Right hindlimb (tissue), 1 donor: ENCODE data around the gene NT5DC2.

Experiments
- DNase-seq: peaks from one replicate; pipeline ENCODE4 v3.0.0-alpha.2; 2018

NT5DC2 gene

DNA sequence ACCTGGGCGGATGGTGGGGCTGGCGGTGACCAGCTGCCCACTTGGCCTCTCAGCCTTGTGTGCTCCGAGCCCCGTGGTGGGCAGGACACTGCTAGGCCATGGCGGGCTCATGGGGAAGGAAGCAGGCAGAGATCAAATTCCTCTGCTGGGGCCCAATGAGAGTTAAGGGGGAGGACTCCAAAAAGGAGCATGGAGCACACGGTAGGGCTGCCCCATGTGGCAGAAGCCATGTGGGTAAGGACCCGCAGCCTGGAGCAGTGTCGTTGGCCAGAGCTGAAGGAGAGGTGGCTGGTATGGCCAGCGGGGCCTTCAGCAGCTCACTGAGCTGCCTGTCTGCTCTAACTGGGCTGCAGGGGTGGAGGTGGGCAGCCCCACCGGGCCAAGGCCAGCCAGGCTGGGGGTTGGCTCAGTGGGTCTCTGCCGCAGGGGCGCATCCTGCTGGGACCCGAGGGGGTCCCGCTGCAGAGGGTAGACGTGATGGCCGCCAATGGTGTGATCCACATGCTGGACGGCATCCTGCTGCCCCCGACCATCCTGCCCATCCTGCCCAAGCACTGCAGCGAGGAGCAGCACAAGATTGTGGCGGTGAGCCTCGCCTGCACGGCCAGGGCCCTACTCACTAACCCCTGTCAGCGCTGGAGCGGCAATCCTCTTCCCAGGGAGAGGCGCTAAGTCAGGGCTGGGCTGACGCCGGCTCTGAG is 27.2 kb downstream of the NT5DC2 start:
- DNase-seq, result no peak

DNA sequence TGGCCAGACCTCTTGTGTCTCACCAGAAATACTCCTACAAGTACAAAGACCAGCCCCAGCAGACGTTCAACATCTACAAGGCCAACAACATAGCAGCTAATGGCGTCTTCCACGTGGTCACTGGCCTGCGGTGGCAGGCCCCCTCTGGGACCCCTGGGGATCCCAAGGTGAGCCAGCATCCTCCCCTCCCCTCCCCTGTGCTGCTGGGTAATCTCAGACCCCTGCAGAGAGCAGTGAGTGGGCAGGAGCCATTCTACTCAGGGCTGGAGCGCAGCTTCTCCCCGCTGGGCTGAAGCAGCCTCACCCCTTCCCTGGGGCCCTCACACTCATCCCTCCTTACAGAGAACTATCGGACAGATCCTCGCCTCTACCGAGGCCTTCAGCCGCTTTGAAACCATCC is 28.7 kb downstream of the NT5DC2 start:
- DNase-seq, result no peak

DNA sequence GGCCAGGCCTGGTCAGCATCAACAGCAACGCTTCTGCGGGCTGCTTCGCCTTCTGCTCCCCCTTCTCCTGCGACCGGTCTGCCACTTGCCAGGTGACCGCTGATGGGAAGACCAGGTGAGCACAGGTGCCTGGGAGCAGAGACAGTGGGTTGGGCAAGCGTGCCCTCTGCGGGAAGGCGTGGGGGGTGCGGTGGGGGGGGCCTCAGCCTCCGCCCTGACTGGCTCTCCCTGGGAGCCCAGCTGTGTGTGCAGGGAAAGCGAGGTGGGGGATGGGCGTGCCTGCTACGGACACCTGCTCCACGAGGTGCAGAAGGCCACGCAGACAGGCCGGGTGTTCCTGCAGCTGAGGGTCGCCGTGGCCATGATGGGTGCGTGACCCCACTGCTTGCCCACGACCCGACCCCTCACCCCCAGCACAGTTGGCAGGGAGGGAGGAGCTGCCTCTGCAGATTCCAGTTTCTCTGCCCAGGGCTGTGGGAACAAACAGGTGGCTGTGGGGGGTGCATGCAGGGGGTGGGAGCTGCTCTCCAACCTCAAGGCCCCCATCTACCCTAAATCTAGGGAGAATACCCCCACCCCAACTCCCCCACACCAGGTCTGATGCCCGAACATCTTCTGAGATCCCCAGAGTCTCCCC is 29.8 kb downstream of the NT5DC2 start:
- DNase-seq, result no peak

GRCh38 chr3:52502808-52503350 is 30.8 kb downstream of the NT5DC2 start:
- DNase-seq, result no peak

- no peak for DNase-seq
Measured at GRCh38 chr3:52502001-52502400, 31.7 kb downstream of the NT5DC2 start.

- no peak for DNase-seq
Measured at GRCh38 chr3:52501046-52501445, 32.6 kb downstream of the NT5DC2 start.

- DNase-seq, result peak; percentile 52
Measured at GRCh38 chr3:52498137-52499054, 35.3 kb downstream of the NT5DC2 start.

DNA sequence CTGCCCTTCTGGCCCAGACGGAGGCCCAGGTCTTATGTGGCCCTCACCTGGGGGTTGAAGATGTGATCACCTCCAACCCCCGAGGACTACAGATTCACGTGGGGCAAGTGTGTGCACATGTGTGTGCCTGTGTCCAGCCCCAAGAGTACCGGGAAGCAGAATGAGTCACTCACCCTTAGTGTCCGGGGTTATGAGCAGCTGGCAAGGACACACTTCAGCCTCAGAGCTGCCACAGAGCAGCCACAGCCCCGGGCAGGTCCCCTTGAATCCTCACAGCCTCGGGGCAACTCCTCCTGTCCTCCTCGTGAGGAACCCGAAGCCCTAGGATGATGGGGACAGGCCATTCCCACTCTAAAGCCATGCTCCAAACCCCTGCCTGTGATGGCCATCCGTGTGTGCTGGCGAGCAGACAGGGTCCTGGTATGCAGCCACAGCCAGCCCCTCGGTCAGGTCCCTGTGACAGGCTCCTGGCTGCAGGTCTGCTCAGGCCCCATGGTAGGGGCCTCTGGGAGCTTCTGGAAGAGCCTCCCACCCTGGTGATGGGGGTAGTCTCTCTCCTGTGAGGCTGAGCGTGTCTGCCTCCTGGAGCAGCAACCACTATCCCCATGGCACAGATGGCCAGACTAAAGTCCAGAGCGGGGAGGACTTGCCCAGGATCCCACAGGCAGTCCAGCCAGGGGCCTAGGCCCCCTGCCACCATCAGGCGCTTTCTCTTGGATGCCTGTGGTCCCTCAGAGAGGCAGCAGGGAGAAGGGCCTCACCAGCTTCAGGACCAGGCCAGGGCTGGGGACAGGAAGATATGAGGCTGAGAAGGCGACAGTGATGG is 37.7 kb downstream of the NT5DC2 start:
- DNase-seq, result no peak

GRCh38 chr3:52494886-52495495 is 38.7 kb downstream of the NT5DC2 start, which contains the start of gene STAB1:
STAB1 (plus strand) TSS chr3:52495338; CDS start chr3:52495414, 76 bp downstream.
- no peak for DNase-seq

DNA sequence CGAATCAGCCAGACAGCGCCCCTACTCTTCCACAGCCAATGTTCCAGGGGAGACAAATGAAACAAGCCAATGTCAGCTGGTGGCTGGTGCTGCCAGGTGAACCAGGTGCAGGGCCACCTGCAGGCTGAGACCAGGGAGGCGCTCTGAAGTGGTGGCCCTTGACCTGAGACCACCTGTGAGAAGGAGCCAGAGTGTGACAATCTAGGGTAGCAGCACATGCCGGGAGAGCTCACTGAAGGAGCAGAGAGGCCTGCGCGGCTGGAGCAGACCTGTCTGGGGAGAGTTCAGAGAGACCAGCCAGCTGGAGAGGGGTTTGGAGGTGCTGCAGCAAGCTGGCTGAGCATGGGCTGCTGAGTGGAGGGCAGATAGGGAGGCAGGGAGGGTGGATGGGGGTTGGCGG is 39.2 kb downstream of the NT5DC2 start:
- DNase-seq, result no peak

GRCh38 chr3:52493232-52494017 is 40.2 kb downstream of the NT5DC2 start:
- DNase-seq, result no peak

DNA sequence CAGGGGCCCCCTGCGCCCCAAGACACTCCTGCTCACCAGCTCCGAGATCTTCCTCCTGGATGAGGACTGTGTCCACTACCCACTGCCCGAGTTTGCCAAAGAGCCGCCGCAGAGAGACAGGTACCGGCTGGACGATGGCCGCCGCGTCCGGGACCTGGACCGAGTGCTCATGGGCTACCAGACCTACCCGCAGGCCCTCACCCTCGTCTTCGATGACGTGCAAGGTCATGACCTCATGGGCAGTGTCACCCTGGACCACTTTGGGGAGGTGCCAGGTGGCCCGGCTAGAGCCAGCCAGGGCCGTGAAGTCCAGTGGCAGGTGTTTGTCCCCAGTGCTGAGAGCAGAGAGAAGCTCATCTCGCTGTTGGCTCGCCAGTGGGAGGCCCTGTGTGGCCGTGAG is 41.6 kb downstream of the NT5DC2 start:
- DNase-seq, result no peak

- no peak for DNase-seq
Measured at GRCh38 chr3:52490939-52491526, 42.6 kb downstream of the NT5DC2 start.

- DNase-seq, result no peak
Measured at GRCh38 chr3:52490035-52490938, 43.4 kb downstream of the NT5DC2 start.

DNA sequence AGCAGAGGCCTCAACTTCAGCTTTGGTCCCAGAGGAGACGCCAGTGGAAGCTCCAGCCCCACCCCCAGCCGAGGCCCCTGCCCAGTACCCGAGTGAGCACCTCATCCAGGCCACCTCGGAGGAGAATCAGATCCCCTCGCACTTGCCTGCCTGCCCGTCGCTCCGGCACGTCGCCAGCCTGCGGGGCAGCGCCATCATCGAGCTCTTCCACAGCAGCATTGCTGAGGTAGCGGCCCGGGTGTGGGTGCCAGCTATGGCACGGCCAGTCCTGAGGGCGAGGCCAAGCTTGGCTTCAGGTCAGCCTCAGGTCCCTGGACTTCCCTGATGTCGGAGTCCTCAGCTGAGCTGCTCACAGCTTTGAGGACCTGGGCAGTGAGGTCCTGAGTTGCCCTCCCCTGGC is 44.2 kb downstream of the NT5DC2 start:
- no peak for DNase-seq

DNA sequence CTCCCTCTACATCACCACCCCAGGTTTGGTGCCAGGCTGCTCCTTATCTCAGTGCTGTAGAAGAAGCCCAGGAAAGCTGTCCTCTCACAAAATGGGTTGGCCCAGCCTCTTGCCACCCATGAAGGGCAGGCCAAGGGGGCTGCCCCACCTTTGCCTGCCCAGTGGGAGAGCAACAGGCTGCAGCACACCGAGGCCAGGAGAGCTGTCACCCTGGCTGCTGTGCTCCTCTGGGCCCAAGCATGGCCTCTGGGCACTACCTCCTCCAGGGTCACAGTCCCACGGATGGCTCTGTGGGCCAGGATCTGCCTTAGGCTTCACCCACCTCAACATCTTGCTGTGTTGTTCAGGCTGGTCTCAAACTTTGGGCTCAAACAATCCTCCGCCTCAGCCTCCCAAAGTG is 44.9 kb downstream of the NT5DC2 start:
- no peak for DNase-seq

GRCh38 chr3:52487788-52488691 is 45.6 kb downstream of the NT5DC2 start:
- DNase-seq, result no peak

DNA sequence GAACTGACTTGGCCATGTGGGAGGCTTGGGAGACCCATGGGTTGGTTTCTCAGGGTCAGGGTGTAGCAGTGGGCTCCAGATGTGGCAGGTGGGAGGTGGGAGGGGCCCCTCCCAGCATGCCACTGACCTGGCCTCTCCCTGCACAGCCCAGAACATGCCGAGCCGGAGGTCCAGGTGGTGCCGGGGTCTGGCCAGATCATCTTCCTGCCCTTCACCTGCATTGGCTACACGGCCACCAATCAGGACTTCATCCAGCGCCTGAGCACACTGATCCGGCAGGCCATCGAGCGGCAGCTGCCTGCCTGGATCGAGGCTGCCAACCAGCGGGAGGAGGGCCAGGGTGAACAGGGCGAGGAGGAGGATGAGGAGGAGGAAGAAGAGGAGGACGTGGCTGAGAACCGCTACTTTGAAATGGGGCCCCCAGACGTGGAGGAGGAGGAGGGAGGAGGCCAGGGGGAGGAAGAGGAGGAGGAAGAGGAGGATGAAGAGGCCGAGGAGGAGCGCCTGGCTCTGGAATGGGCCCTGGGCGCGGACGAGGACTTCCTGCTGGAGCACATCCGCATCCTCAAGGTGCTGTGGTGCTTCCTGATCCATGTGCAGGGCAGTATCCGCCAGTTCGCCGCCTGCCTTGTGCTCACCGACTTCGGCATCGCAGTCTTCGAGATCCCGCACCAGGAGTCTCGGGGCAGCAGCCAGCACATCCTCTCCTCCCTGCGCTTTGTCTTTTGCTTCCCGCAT is 46.4 kb downstream of the NT5DC2 start:
- DNase-seq, result no peak
